A673 (cell line): Measurements from ENCODE around the gene SOX13. TPM values are rescaled to one million over a fixed set of nuclear protein-coding genes. Genes with fewer than 3 reads are reported as not detected.

Experiments
- BruUV-seq: library from RNA; stranded (reverse); fragments of 400-500 nt; replicated peaks from 2 replicates; lab custom pipeline; 2021; lab: Mats Ljungman, UMichigan
- CTCF ChIA-PET: fragments of 300-600 bp; sonication (Branson Sonifier 250); formaldehyde crosslinking; loops from one replicate; lab custom pipeline; 2022; ENCODE audit warnings: antibody characterized with exemption; lab: Charles Lee
- POLR2A ChIA-PET: fragments of 300-600 bp; sonication (Branson Sonifier 250); formaldehyde crosslinking; loops from one replicate; lab custom pipeline; 2022; ENCODE audit warnings: antibody characterized with exemption; ENCODE audit not compliant: low non-redundant PET; lab: Charles Lee
- DNase-seq: peaks from one replicate; pipeline ENCODE4 v3.0.0-alpha.2; 2015; ENCODE audit warnings: low spot score
- H3K27ac ChIP-seq: fragments of 200-600 bp; sonication (generic); 2 replicates; pipeline ENCODE4 v1.5.1; 2016; ENCODE audit warnings: mixed run types, low read depth, mild to moderate bottlenecking, mixed read lengths, antibody characterized with exemption, low read length; ENCODE audit not compliant: poor library complexity, severe bottlenecking
- H3K27me3 ChIP-seq: fragments of 200-600 bp; sonication (generic); replicated peaks from 2 replicates; pipeline ENCODE4 v1.6.1; 2017; ENCODE audit warnings: mixed run types, low read depth, mild to moderate bottlenecking, mixed read lengths, antibody characterized with exemption, low read length; ENCODE audit not compliant: insufficient read depth, poor library complexity
- H3K36me3 ChIP-seq: fragments of 200-600 bp; sonication (generic); 2 replicates; pipeline ENCODE4 v1.6.1; 2016; ENCODE audit warnings: mixed run types, mild to moderate bottlenecking, mixed read lengths, antibody characterized with exemption, low read length; ENCODE audit not compliant: insufficient read depth, poor library complexity, severe bottlenecking
- H3K4me1 ChIP-seq: fragments of 200-600 bp; sonication (generic); 2 replicates; pipeline ENCODE4 v1.6.1; 2017; ENCODE audit warnings: mixed run types, mild to moderate bottlenecking, mixed read lengths, antibody characterized with exemption, low read length; ENCODE audit not compliant: insufficient read depth, poor library complexity, severe bottlenecking
- H3K4me3 ChIP-seq: fragments of 200-600 bp; sonication (generic); 2 replicates; pipeline ENCODE4 v1.5.1; 2016; ENCODE audit warnings: low read depth, mixed run types, mild to moderate bottlenecking, mixed read lengths, low read length; ENCODE audit not compliant: poor library complexity, severe bottlenecking
- H3K9me3 ChIP-seq: fragments of 200-600 bp; sonication (generic); 2 replicates; pipeline ENCODE4 v1.6.1; 2016; ENCODE audit warnings: mixed run types, low read depth, mild to moderate bottlenecking, mixed read lengths, antibody characterized with exemption, low read length; ENCODE audit not compliant: poor library complexity, severe bottlenecking
- CTCF ChIP-seq: fragments of 300-800, 200-600 bp; sonication (generic); conservative IDR thresholded peaks from 2 replicates; pipeline ENCODE4 v1.5.1; 2017; ENCODE audit warnings: low read depth, mild to moderate bottlenecking, antibody characterized with exemption, low read length, moderate library complexity, mixed read lengths
- EZH2 ChIP-seq: fragments of 200-600 bp; sonication (generic); IDR thresholded peaks from 2 replicates; pipeline ENCODE4 v1.6.1; 2017; ENCODE audit warnings: borderline replicate concordance, low read depth, mild to moderate bottlenecking, mixed read lengths, antibody characterized with exemption, low read length; ENCODE audit not compliant: poor library complexity, severe bottlenecking
- intact Hi-C: fragments of 100-400 bp; cut with micrococcal nuclease; formaldehyde crosslinking; loops from one replicate; pipeline ENCODE4 v1.10.0; 2022; ENCODE audit not compliant: unreplicated experiment
- total RNA-seq: library from RNA; stranded (reverse); gene quantifications from 2 replicates; pipeline ENCODE4 v1.2.3, GENCODE V29; 2021

SOX13 gene
- total RNA-seq, 1 experiment from 2014 or later, result 9.4 TPM

- no peaks in the 10 kb centered on the region for H3K27me3 ChIP-seq
- H3K9me3 ChIP-seq, result no peaks in the 10 kb centered on the region
- H3K36me3 ChIP-seq, result no peaks in the 10 kb centered on the region
- intact Hi-C loops, result no loop called here
- ChIA-PET POLR2A (no interaction called here), CTCF (no interaction called here)
- BruUV-seq, result no TSS peak
- no peak for DNase-seq
- no peak overlapping the region for H3K4me3 ChIP-seq
- H3K4me1 ChIP-seq, result no peaks in the 10 kb centered on the region
- H3K27ac ChIP-seq, result no peak overlapping the region
- TF ChIP-seq EZH2, result no peak
- no peak for TF ChIP-seq CTCF
Measured at GRCh38 chr1:204051258-204051657, 21.7 kb upstream of the SOX13 start.

GRCh38 chr1:204051718-204052117 is 21.2 kb upstream of the SOX13 start:
- no peaks in the 10 kb centered on the region for H3K27me3 ChIP-seq
- H3K9me3 ChIP-seq, result no peaks in the 10 kb centered on the region
- no TSS peak for BruUV-seq
- intact Hi-C loops, result no loop called here
- DNase-seq, result no peak
- no peaks in the 10 kb centered on the region for H3K36me3 ChIP-seq
- TF ChIP-seq EZH2 (no peak), CTCF (no peak)
- H3K4me3 ChIP-seq, result no peak overlapping the region
- H3K27ac ChIP-seq, result no peak overlapping the region
- ChIA-PET POLR2A (no interaction called here), CTCF (no interaction called here)
- no peaks in the 10 kb centered on the region for H3K4me1 ChIP-seq

- H3K9me3 ChIP-seq, result no peaks in the 10 kb centered on the region
- H3K27me3 ChIP-seq, result no peaks in the 10 kb centered on the region
- DNase-seq, result no peak
- no peaks in the 10 kb centered on the region for H3K36me3 ChIP-seq
- intact Hi-C loops, result no loop called here
- H3K27ac ChIP-seq, result no peak overlapping the region
- no TSS peak for BruUV-seq
- TF ChIP-seq EZH2 (no peak), CTCF (no peak)
- H3K4me3 ChIP-seq, result no peak overlapping the region
- no peaks in the 10 kb centered on the region for H3K4me1 ChIP-seq
- CTCF ChIA-PET, result no interaction called here
- POLR2A ChIA-PET, result no interaction called here
Measured at GRCh38 chr1:204053893-204054292, 19.0 kb upstream of the SOX13 start.
